Parathyroid adenoma (tissue), 2 donors: ENCODE results near the gene NUDT16.
"Not testable (repeated sequence)": the region's sequence is repeated elsewhere in the genome, so short reads cannot be mapped to it uniquely, and the experiment has no call there.

Experiments used
- H2AFZ ChIP-seq: fragments of 300-600 bp; sonication (generic); one replicate; pipeline ENCODE4 v1.7.0; 2017; ENCODE audit warnings: antibody characterized with exemption, mild to moderate bottlenecking
- H3K27ac ChIP-seq: fragments of 300-600 bp; sonication (generic); one replicate; pipeline ENCODE4 v1.7.0; 2017
- H3K27me3 ChIP-seq: fragments of 300-600 bp; sonication (generic); one replicate; pipeline ENCODE4 v1.7.0; 2017; ENCODE audit warnings: low read length; ENCODE audit not compliant: control insufficient read depth, insufficient read depth
- H3K36me3 ChIP-seq: fragments of 300-600 bp; sonication (generic); one replicate; pipeline ENCODE4 v1.7.0; 2017; ENCODE audit warnings: low read length; ENCODE audit not compliant: control insufficient read depth, insufficient read depth
- H3K4me1 ChIP-seq: fragments of 300-600 bp; sonication (generic); one replicate; pipeline ENCODE4 v1.7.0; 2017; ENCODE audit warnings: control low read depth
- H3K4me2 ChIP-seq: fragments of 300-600 bp; sonication (generic); one replicate; pipeline ENCODE4 v1.7.0; 2017; ENCODE audit warnings: low read length
- H3K4me3 ChIP-seq: fragments of 300-600 bp; sonication (generic); one replicate; pipeline ENCODE4 v1.7.0; 2017; ENCODE audit warnings: low read depth, low read length
- H3K79me2 ChIP-seq: fragments of 300-600 bp; sonication (generic); one replicate; pipeline ENCODE4 v1.7.0; 2017; ENCODE audit warnings: control low read depth
- H3K9ac ChIP-seq: fragments of 300-600 bp; sonication (generic); one replicate; pipeline ENCODE4 v1.7.0; 2017; ENCODE audit warnings: mild to moderate bottlenecking
- H3K9me3 ChIP-seq: fragments of 300-600 bp; sonication (generic); one replicate; pipeline ENCODE4 v1.7.0; 2017; ENCODE audit warnings: low read length; ENCODE audit not compliant: control insufficient read depth
- TF ChIP-seq, protein P1 (sequence below): fragments of 300-600 bp; sonication (generic); IDR thresholded peaks from one replicate; pipeline ENCODE4 v1.7.0; 2017; ENCODE audit warnings: antibody characterized with exemption, mild to moderate bottlenecking
- donor health status: primary hyperparathyroidism.

NUDT16 gene

DNA sequence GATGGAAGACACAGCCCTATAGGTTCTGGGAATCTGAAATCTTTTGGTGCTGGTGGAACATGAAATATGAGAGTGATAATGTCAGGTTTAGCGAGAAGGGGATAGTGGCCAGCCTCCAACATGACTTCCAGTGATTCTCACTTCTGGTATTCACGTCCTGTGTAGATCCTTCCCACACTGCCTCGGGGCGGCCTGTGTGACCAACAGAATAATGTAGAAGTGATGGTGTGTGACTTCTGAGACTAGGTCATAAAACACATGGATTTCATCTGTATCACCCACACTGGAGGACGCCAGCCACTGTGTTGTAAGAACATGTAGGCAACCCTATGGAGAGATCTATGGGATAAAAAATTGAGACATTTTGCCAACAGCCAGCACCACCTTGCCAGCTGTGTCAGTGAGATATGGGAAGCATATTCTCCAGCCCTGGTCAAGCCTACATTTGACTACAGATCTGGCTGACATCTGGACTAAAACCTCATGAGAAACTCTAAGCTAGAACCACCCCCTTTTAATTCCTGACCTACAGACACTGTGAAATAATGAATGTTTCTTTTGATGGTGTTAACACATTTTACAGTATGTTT lies 25.5 kb upstream of the NUDT16 start:
- no peaks in the 10 kb centered on the region for H3K36me3 ChIP-seq
- H3K4me1 ChIP-seq: peaks cover 19% of the 10 kb centered on the region
- no peaks in the 10 kb centered on the region for H3K9me3 ChIP-seq
- H3K9ac ChIP-seq: no peak overlapping the region
- H3K27me3 ChIP-seq: no peaks in the 10 kb centered on the region
- TF ChIP-seq, protein P1, sequence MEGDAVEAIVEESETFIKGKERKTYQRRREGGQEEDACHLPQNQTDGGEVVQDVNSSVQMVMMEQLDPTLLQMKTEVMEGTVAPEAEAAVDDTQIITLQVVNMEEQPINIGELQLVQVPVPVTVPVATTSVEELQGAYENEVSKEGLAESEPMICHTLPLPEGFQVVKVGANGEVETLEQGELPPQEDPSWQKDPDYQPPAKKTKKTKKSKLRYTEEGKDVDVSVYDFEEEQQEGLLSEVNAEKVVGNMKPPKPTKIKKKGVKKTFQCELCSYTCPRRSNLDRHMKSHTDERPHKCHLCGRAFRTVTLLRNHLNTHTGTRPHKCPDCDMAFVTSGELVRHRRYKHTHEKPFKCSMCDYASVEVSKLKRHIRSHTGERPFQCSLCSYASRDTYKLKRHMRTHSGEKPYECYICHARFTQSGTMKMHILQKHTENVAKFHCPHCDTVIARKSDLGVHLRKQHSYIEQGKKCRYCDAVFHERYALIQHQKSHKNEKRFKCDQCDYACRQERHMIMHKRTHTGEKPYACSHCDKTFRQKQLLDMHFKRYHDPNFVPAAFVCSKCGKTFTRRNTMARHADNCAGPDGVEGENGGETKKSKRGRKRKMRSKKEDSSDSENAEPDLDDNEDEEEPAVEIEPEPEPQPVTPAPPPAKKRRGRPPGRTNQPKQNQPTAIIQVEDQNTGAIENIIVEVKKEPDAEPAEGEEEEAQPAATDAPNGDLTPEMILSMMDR: no peak
- no peak overlapping the region for H3K27ac ChIP-seq
- H2AFZ ChIP-seq: no peak overlapping the region
- H3K4me2 ChIP-seq: no peak overlapping the region
- no peak overlapping the region for H3K4me3 ChIP-seq
- peaks cover 46% of the 10 kb centered on the region for H3K79me2 ChIP-seq

DNA sequence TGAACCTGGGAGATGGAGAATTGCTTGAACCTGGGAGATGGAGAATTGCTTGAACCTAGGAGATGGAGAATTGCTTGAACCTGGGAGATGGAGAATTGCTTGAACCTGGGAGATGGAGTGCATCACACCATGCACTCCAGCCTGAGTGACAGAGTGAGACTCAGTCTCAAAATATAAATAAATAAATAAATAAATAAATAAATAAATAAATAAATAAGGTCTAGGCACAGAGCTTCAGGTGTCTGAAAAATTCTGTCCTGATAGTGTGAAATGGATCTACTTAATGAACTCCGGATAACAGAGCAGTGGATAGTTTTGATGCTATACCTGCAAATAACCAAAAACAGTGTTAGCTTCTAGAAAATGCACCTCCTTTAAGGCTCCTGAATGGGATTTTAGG lies 24.3 kb upstream of the NUDT16 start:
- TF ChIP-seq, protein P1: no peak

DNA sequence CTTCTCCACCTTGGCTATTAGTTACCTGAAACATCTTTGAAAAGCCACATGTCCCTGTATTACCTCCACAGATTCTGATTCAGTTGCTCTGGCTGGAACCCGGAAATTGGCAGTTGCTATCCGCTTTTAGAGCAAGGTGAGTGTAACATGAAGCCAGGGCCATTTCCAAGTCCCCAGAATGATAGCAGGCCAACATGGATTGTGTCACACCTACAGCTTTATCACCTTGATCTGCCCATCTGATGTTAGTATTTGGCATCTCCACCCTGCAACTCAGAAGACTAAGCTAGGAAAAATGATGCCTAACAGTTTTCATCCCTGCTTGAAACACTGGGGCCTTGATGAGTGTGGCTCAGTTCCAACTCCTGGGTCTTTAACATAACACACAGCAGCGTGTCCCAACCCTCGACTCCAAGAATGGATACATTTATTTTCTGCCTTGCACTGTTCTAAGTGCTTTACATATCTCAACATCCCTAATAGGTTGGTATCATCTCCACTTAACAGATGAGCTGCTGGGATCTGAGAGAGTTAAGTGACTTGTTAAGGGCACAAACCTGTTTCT lies 21.3 kb upstream of the NUDT16 start:
- TF ChIP-seq, protein P1: no peak
- Histone ChIP-seq H3K9ac (no peak overlapping the region), H3K27ac (peak overlapping the region; percentile 92), H3K9me3 (no peaks in the 10 kb centered on the region), H3K27me3 (no peaks in the 10 kb centered on the region), H3K4me3 (peak overlapping the region; percentile 24), H3K36me3 (no peaks in the 10 kb centered on the region), H3K79me2 (peaks cover 43% of the 10 kb centered on the region), H3K4me1 (peaks cover 11% of the 10 kb centered on the region), H2AFZ (no peak overlapping the region), H3K4me2 (peak overlapping the region; percentile 45)

More for the DNA sequence above, 24.3 kb upstream of the NUDT16 start:
- H3K36me3 ChIP-seq: no peaks in the 10 kb centered on the region
- H3K27ac ChIP-seq: no peak overlapping the region
- H3K9ac ChIP-seq: no peak overlapping the region
- no peaks in the 10 kb centered on the region for H3K9me3 ChIP-seq
- H2AFZ ChIP-seq: no peak overlapping the region
- H3K4me3 ChIP-seq: no peak overlapping the region
- H3K4me1 ChIP-seq: peaks cover 11% of the 10 kb centered on the region
- H3K27me3 ChIP-seq: no peaks in the 10 kb centered on the region
- no peak overlapping the region for H3K4me2 ChIP-seq
- peaks cover 40% of the 10 kb centered on the region for H3K79me2 ChIP-seq

DNA sequence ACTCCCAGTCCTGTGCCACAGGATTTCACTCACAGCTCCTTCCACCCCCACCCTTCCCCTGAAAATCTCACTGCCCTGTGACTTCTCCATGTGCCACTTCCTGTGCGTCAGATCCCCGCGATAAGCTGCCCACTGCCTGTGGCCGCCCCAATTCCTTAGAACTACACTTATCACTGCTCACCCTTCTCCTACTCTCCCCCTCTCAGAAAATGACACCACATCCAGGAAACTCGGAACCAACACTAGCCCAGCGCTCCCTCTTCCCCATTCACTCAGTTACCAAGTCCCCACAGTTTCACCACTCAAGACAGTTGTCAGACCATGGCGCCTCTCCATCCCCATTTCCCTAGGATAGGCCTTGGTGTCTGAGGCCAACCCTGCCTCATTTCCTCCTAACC lies 20.5 kb upstream of the NUDT16 start:
- H3K27me3 ChIP-seq, H3K36me3 ChIP-seq, H3K9me3 ChIP-seq, H3K9ac ChIP-seq: not testable (repeated sequence)
- peak overlapping the region; percentile 92 for H3K27ac ChIP-seq
- peaks cover 38% of the 10 kb centered on the region for H3K79me2 ChIP-seq
- peak overlapping the region; percentile 71 for H2AFZ ChIP-seq
- peak overlapping the region; percentile 88 for H3K4me3 ChIP-seq
- H3K4me1 ChIP-seq: peaks cover 11% of the 10 kb centered on the region
- peak overlapping the region; percentile 83 for H3K4me2 ChIP-seq

DNA sequence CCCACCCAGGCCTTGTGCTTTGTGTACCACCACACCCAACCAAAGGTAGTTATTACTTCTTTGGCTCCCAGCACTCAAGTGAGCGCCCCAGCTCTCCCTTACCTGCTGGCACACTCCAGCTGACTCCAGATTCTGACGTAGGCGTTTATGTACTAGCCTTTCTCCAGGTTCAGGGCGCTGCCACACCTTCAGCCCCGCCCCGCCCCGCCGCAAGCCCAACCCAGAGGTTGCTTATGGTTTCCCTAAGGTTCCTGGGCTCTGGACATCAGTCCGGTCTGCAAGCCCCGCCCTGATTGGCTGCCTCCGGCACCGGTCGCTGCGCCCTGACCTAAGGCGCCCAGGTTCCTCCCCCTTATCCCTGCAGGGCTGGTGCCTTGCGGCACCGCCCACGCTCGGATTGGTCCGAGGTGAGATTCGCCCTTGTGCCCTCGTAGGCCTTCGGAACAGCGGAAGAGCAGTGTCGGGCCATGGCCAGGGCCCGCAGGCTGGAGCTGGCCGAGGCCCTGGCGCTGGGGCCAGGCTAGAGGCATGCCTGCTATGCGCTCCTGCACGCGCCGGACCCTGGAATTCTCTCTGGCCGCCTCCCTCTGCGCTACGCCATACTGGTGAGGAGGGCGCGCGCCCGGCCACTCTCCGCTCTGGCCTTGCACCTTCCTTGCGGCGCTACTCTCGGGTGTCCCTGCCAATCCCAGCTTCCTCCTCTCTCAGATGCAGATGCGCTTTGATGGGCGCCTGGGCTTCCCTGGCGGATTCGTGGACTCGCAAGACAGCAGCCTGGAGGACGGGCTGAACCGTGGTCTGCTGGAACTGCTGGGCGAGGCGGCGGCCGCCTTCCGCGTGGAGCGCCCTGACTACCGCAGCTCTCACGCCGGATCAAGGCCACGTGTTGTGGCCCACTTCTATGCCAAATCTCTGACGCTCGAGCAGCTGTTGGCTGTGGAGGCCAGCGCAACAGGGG lies 19.8 kb upstream of the NUDT16 start:
- H3K27ac ChIP-seq: peak overlapping the region; percentile 92
- no peaks in the 10 kb centered on the region for H3K36me3 ChIP-seq
- peak overlapping the region; percentile 70 for H3K9ac ChIP-seq
- H3K27me3 ChIP-seq: no peaks in the 10 kb centered on the region
- peak overlapping the region; percentile 79 for H2AFZ ChIP-seq
- TF ChIP-seq, protein P1: no peak
- peaks cover 32% of the 10 kb centered on the region for H3K79me2 ChIP-seq
- peaks cover 11% of the 10 kb centered on the region for H3K4me1 ChIP-seq
- peak overlapping the region; percentile 88 for H3K4me3 ChIP-seq
- peak overlapping the region; percentile 92 for H3K4me2 ChIP-seq
- no peaks in the 10 kb centered on the region for H3K9me3 ChIP-seq
